Measurements from ENCODE around the gene TCF12.
"Not testable (repeated sequence)": the region's sequence is repeated elsewhere in the genome, so short reads cannot be mapped to it uniquely, and the experiment has no call there.

- TF ChIP-seq EP300 (IDR thresholded peaks at IDR 0.05); POLR2AphosphoS5 (IDR thresholded peaks at IDR 0.05); POLR2A (IDR thresholded peaks at IDR 0.05; ENCODE audit: low read depth): not testable (repeated sequence)
- TF ChIP-seq, protein P1, sequence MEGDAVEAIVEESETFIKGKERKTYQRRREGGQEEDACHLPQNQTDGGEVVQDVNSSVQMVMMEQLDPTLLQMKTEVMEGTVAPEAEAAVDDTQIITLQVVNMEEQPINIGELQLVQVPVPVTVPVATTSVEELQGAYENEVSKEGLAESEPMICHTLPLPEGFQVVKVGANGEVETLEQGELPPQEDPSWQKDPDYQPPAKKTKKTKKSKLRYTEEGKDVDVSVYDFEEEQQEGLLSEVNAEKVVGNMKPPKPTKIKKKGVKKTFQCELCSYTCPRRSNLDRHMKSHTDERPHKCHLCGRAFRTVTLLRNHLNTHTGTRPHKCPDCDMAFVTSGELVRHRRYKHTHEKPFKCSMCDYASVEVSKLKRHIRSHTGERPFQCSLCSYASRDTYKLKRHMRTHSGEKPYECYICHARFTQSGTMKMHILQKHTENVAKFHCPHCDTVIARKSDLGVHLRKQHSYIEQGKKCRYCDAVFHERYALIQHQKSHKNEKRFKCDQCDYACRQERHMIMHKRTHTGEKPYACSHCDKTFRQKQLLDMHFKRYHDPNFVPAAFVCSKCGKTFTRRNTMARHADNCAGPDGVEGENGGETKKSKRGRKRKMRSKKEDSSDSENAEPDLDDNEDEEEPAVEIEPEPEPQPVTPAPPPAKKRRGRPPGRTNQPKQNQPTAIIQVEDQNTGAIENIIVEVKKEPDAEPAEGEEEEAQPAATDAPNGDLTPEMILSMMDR (IDR thresholded peaks at IDR 0.05): not testable (repeated sequence)
Measured at GRCh38 chr15:57150866-57151203, 232.4 kb downstream of the TCF12 start.

Data from esophagus muscularis mucosa (tissue), 4 donors.